Measurements from ENCODE around the gene VPS37D.

DNA sequence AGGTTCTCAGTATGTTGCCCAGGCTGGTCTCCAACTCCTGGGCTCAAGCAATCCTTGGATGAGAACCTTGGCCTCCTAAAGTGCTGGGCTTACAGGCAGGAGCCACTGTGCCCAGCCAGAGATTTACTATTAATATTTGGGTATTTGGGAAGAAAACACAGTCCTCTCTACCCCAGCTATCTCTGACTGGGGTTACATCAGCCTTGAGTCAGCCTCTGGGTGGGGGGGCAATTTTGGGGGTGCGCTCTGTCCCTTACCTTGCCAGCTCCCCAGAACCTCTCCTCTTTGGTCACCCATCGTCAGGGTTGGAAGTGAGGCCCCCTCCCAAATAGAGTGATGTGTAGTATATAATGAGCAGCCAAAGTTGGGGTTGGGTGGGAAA lies 45.1 kb upstream of the VPS37D start:
- TF ChIP-seq, protein P1, sequence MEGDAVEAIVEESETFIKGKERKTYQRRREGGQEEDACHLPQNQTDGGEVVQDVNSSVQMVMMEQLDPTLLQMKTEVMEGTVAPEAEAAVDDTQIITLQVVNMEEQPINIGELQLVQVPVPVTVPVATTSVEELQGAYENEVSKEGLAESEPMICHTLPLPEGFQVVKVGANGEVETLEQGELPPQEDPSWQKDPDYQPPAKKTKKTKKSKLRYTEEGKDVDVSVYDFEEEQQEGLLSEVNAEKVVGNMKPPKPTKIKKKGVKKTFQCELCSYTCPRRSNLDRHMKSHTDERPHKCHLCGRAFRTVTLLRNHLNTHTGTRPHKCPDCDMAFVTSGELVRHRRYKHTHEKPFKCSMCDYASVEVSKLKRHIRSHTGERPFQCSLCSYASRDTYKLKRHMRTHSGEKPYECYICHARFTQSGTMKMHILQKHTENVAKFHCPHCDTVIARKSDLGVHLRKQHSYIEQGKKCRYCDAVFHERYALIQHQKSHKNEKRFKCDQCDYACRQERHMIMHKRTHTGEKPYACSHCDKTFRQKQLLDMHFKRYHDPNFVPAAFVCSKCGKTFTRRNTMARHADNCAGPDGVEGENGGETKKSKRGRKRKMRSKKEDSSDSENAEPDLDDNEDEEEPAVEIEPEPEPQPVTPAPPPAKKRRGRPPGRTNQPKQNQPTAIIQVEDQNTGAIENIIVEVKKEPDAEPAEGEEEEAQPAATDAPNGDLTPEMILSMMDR (IDR thresholded peaks at IDR 0.05): no peak
- TF ChIP-seq POLR2AphosphoS5 (IDR thresholded peaks at IDR 0.05; ENCODE audit: low read depth, low read length) (no peak), EZH2phosphoT487 (IDR thresholded peaks at IDR 0.05; ENCODE audit: borderline replicate concordance, low read depth) (no peak), CHD2 (IDR thresholded peaks at IDR 0.05; ENCODE audit: low read length, partially characterized antibody) (no peak), TAF1 (IDR thresholded peaks at IDR 0.05; ENCODE audit: borderline replicate concordance, low read depth, low read length) (no peak), EP300 (IDR thresholded peaks at IDR 0.05; ENCODE audit: borderline replicate concordance in 1 of 2, low read depth in 1 of 2, low read length in 1 of 2) (no peak), GABPA (IDR thresholded peaks at IDR 0.05; ENCODE audit: low read depth) (no peak), SMC3 (IDR thresholded peaks at IDR 0.05; ENCODE audit: low read depth, low read length) (no peak), TCF12 (IDR thresholded peaks at IDR 0.05) (no peak), NFIC (IDR thresholded peaks at IDR 0.05; ENCODE audit: borderline replicate concordance) (no peak), YY1 (IDR thresholded peaks at IDR 0.05; ENCODE audit: low read depth) (no peak), JUND (IDR thresholded peaks at IDR 0.05) (no peak)
- TF ChIP-seq, protein P2, sequence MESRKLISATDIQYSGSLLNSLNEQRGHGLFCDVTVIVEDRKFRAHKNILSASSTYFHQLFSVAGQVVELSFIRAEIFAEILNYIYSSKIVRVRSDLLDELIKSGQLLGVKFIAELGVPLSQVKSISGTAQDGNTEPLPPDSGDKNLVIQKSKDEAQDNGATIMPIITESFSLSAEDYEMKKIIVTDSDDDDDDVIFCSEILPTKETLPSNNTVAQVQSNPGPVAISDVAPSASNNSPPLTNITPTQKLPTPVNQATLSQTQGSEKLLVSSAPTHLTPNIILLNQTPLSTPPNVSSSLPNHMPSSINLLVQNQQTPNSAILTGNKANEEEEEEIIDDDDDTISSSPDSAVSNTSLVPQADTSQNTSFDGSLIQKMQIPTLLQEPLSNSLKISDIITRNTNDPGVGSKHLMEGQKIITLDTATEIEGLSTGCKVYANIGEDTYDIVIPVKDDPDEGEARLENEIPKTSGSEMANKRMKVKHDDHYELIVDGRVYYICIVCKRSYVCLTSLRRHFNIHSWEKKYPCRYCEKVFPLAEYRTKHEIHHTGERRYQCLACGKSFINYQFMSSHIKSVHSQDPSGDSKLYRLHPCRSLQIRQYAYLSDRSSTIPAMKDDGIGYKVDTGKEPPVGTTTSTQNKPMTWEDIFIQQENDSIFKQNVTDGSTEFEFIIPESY (IDR thresholded peaks at IDR 0.05; ENCODE audit: borderline replicate concordance, low read depth): no peak

Data from SK-N-SH (cell line).